K562 (cell line): Measurements from ENCODE around the gene EEF2K. TPM values are rescaled to one million over a fixed set of nuclear protein-coding genes. Genes with fewer than 3 reads are reported as not detected.

Source experiments
- CHD4 ChIP-seq: fragments of 200-600 bp; sonication (generic); IDR thresholded peaks from 3 replicates; pipeline ENCODE4 v1.6.1; 2012; ENCODE audit warnings: low read depth, mild to moderate bottlenecking, mixed read lengths, low read length, inconsistent platforms; ENCODE audit not compliant: insufficient read depth, insufficient replicate concordance, poor library complexity, severe bottlenecking
- COPS2 ChIP-seq: fragments of 450-650 bp; conservative IDR thresholded peaks from 2 replicates; pipeline ENCODE4 v1.6.1; 2016; ENCODE audit warnings: mild to moderate bottlenecking, moderate library complexity
- FOS ChIP-seq: IDR thresholded peaks from 3 replicates; pipeline ENCODE4 v1.6.1; 2011; ENCODE audit not compliant: insufficient read length; ENCODE audit errors: extremely low read depth
- GATAD2A ChIP-seq: fragments of 450-650 bp; IDR thresholded peaks from 2 replicates; pipeline ENCODE4 v1.6.1; 2017
- HDAC3 ChIP-seq: fragments of 450-650 bp; IDR thresholded peaks from 2 replicates; pipeline ENCODE4 v1.6.1; 2018; ENCODE audit warnings: borderline replicate concordance, mild to moderate bottlenecking, moderate library complexity; ENCODE audit not compliant: partially characterized antibody
- NCOA6 ChIP-seq: fragments of 450-650 bp; IDR thresholded peaks from 2 replicates; pipeline ENCODE4 v1.6.1; 2017; ENCODE audit warnings: mild to moderate bottlenecking
- NFYB ChIP-seq: IDR thresholded peaks from 2 replicates; pipeline ENCODE4 v1.6.1; 2011; ENCODE audit warnings: mild to moderate bottlenecking, moderate library complexity; ENCODE audit not compliant: insufficient read length; ENCODE audit errors: extremely low read depth
- NR2C2 ChIP-seq, 2 experiments: fragments of 200-800 bp in 1 of 2; sonication (Bioruptor generic) in 1 of 2; sonication (generic) in 1 of 2; formaldehyde crosslinking in 1 of 2; IDR thresholded peaks; 2 replicates each; pipeline versions ENCODE4 v1.6.1 to v1.8.0; 2016 to 2022; ENCODE audit warnings: mild to moderate bottlenecking in 1 of 2, missing compliant biosample characterization in 1 of 2, missing genetic modification characterization in 1 of 2, missing genetic modification reagents in 1 of 2
- PHTF2 ChIP-seq: fragments of 250-450 bp; sonication (Bioruptor Pico); IDR thresholded peaks from 2 replicates; pipeline ENCODE4 v1.5.0; 2021; ENCODE audit warnings: mild to moderate bottlenecking
- POLR2H ChIP-seq: IDR thresholded peaks from 2 replicates; pipeline ENCODE4 v1.6.1; 2016; ENCODE audit warnings: missing genetic modification characterization, low read depth, mild to moderate bottlenecking, control low read depth, missing compliant biosample characterization, moderate library complexity
- SAP30 ChIP-seq: fragments of 200-600 bp; sonication (generic); IDR thresholded peaks from 2 replicates; pipeline ENCODE4 v1.6.1; 2012; ENCODE audit warnings: borderline replicate concordance, low read depth, mild to moderate bottlenecking, moderate library complexity, low read length, control low read depth, inconsistent platforms; ENCODE audit not compliant: insufficient read depth, poor library complexity, severe bottlenecking
- SIN3B ChIP-seq: fragments of 450-650 bp; IDR thresholded peaks from 2 replicates; pipeline ENCODE4 v1.6.1; 2017; ENCODE audit warnings: low read depth, mild to moderate bottlenecking, moderate library complexity
- SIRT6 ChIP-seq: IDR thresholded peaks from one replicate; pipeline ENCODE4 v1.6.1; 2012; ENCODE audit warnings: low read depth, mild to moderate bottlenecking, control low read depth, inconsistent platforms, low read length, moderate library complexity
- SUPT5H ChIP-seq: fragments of 450-650 bp; IDR thresholded peaks from 2 replicates; pipeline ENCODE4 v1.6.1; 2016
- TOE1 ChIP-seq, 2 experiments: fragments of 450-650 bp in 1 of 2; sonication (generic) in 1 of 2; formaldehyde crosslinking in 1 of 2; IDR thresholded peaks; 2 replicates each; pipeline versions ENCODE4 v1.7.1 to v1.8.0; 2016 to 2022; ENCODE audit warnings: borderline replicate concordance in 2 of 2, mild to moderate bottlenecking in 2 of 2, antibody characterized with exemption in 1 of 2, inconsistent platforms in 1 of 2, low read depth in 1 of 2, missing genetic modification reagents in 1 of 2, moderate library complexity in 1 of 2
- ZBED1 ChIP-seq: IDR thresholded peaks from 2 replicates; pipeline ENCODE4 v1.6.1; 2014
- ZFP30 ChIP-seq: fragments of 250-450 bp; sonication (Bioruptor Pico); IDR thresholded peaks from 2 replicates; pipeline ENCODE4 v1.8.0; 2022; ENCODE audit warnings: moderate library complexity, mild to moderate bottlenecking, inconsistent platforms, borderline replicate concordance
- ZFX ChIP-seq: sonication (generic); formaldehyde crosslinking; IDR thresholded peaks from 2 replicates; pipeline ENCODE4 v1.8.0; 2022; ENCODE audit warnings: mild to moderate bottlenecking, missing genetic modification reagents, moderate library complexity
- ZNF586 ChIP-seq: fragments of 450-650 bp; formaldehyde crosslinking; conservative IDR thresholded peaks from 2 replicates; pipeline ENCODE4 v1.4.0; 2020; ENCODE audit warnings: mild to moderate bottlenecking, moderate library complexity
- ZNF695 ChIP-seq: fragments of 450-650 bp; formaldehyde crosslinking; IDR thresholded peaks from 2 replicates; pipeline ENCODE4 v1.4.0; 2020; ENCODE audit warnings: mild to moderate bottlenecking, moderate library complexity
- ZNF696 ChIP-seq: fragments of 250-450 bp; sonication (Bioruptor Pico); conservative IDR thresholded peaks from 2 replicates; pipeline ENCODE4 v1.4.0; 2020; ENCODE audit warnings: mild to moderate bottlenecking, moderate library complexity
- polyA plus RNA-seq, 8 experiments: library from polyadenylated mRNA; depleted of rRNA in 4 of 8; stranded (reverse) in 5 of 8; unstranded in 3 of 8; fragments of >200 nt; fragmentation: Nextera tagmentation in 2 of 8; fragmentation: Illumina TruSeq in 1 of 8; extraction: Ambion mirVana in 2 of 8; extraction: Trizol in 1 of 8; gene quantifications; 2 replicates each; pipeline versions ENCODE4 v1.2.1 to v1.2.3, GENCODE V29; 2011 to 2014; ENCODE audit warnings: inconsistent platforms in 1 of 8, missing spikeins in 1 of 8
- total RNA-seq, 7 experiments: library from RNA; depleted of rRNA in 6 of 7; stranded (reverse); fragments of >200 nt in 6 of 7; fragmentation: Illumina TruSeq in 2 of 7; extraction: Trizol in 2 of 7; gene quantifications; 2 replicates each; pipeline versions ENCODE4 v1.2.1 to v1.2.3, GENCODE V29; 2011 to 2021; ENCODE audit warnings: low replicate concordance in 1 of 7
- TF ChIP-seq, protein P1 (sequence below): sonication (generic); IDR thresholded peaks from 2 replicates; pipeline ENCODE4 v1.6.1; 2016
- TF ChIP-seq, protein P2 (sequence below): fragments of 450-650 bp; formaldehyde crosslinking; IDR thresholded peaks from 2 replicates; pipeline ENCODE4 v1.4.0; 2022; ENCODE audit warnings: missing genetic modification characterization
- TF ChIP-seq, protein P3 (sequence below): fragments of 450-650 bp; IDR thresholded peaks from 2 replicates; pipeline ENCODE4 v1.6.1; 2016

EEF2K gene
- total and polyA plus RNA-seq, 9 of the 15 experiments (the other 6 are each of a cell fraction or from before 2014, with no cell fraction given), result 3.0 to 35.2 (median 12.2) TPM

DNA sequence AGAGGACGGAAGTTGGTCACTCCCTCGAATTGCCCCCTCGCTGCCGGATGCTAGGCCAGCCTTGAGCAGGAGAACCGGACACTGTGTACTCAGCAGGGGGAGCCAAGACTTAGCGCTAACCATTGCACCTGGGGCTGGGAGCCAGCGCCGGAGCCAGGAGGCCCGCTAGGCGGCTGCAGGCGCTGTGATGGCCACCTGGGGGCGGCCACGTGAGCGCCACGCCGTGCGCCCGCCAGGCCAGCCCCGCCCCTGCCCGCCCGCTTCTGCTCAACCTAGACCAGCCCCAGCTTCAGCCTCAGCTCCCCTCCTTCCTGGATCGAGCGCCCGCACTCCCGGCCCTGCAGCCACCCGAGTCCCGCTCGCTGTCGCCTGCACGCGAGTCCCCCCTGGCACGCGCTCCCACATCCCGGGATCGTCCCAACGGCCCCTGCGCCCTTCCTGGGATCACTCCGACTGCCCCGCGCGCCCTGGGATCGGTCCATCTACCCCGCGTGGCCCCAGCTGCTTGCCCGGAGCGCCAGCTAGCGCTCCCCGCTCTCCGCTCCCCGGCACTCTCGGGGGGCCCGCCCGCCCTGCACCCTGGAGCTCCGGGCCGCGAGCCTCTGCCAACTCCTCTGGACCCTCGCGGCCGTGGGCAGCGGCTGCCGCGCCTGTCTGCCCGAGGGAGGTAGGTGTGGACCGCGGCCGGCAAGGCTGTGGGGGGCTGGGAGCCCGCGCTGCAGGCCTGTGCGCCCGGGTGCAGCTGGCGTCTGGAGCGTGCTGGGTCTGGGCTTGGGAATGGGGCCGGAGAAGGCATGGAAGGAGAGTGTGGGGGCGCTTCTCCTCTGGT is at the start of gene EEF2K (continued):
- TF ChIP-seq ZNF586 (CRISPR knock-in tag) (no peak), SIRT6 (no peak), ZFP30 (CRISPR knock-in tag) (no peak), ZFX (CRISPR knock-in tag) (peak; percentile 93), SAP30 (peak; percentile 85), PHTF2 (CRISPR knock-in tag) (no peak), HDAC3 (no peak), CHD4 (no peak), GATAD2A (no peak), SIN3B (peak; percentile 54; the same call in 1 of the 2 replicates), TOE1 (IDR thresholded peaks at IDR 0.05; ENCODE audit: borderline replicate concordance) (peak; percentile 84), TOE1 (CRISPR knock-in tag; IDR thresholded peaks at IDR 0.05; ENCODE audit: borderline replicate concordance, low read depth) (0 out of 2 replicates have a peak, but pooled peaks have one; percentile 55), ZBED1 (no peak), SUPT5H (peak; percentile 66; the same call in 1 of the 2 replicates), ZNF695 (CRISPR knock-in tag) (no peak), NR2C2 (CRISPR knock-in tag; IDR thresholded peaks at IDR 0.05) (no peak), NR2C2 (tag; IDR thresholded peaks at IDR 0.05) (peak; percentile 66; the same call in 1 of the 2 replicates), FOS (no peak), POLR2H (tag) (no peak), NFYB (no peak), NCOA6 (no peak), COPS2 (no peak), ZNF696 (CRISPR knock-in tag) (no peak)
- TF ChIP-seq, protein P1, sequence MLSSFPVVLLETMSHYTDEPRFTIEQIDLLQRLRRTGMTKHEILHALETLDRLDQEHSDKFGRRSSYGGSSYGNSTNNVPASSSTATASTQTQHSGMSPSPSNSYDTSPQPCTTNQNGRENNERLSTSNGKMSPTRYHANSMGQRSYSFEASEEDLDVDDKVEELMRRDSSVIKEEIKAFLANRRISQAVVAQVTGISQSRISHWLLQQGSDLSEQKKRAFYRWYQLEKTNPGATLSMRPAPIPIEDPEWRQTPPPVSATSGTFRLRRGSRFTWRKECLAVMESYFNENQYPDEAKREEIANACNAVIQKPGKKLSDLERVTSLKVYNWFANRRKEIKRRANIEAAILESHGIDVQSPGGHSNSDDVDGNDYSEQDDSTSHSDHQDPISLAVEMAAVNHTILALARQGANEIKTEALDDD, result no peak
- TF ChIP-seq, protein P2, sequence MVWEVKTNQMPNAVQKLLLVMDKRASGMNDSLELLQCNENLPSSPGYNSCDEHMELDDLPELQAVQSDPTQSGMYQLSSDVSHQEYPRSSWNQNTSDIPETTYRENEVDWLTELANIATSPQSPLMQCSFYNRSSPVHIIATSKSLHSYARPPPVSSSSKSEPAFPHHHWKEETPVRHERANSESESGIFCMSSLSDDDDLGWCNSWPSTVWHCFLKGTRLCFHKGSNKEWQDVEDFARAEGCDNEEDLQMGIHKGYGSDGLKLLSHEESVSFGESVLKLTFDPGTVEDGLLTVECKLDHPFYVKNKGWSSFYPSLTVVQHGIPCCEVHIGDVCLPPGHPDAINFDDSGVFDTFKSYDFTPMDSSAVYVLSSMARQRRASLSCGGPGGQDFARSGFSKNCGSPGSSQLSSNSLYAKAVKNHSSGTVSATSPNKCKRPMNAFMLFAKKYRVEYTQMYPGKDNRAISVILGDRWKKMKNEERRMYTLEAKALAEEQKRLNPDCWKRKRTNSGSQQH (CRISPR knock-in tag), result peak; percentile 17; the same call in 1 of the 2 replicates
- TF ChIP-seq, protein P3, sequence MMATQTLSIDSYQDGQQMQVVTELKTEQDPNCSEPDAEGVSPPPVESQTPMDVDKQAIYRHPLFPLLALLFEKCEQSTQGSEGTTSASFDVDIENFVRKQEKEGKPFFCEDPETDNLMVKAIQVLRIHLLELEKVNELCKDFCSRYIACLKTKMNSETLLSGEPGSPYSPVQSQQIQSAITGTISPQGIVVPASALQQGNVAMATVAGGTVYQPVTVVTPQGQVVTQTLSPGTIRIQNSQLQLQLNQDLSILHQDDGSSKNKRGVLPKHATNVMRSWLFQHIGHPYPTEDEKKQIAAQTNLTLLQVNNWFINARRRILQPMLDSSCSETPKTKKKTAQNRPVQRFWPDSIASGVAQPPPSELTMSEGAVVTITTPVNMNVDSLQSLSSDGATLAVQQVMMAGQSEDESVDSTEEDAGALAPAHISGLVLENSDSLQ, result no peak
